DND-41 (cell line): ENCODE measurements around the gene FGF1.

Source experiments
- ATAC-seq: fragments of 200-7000 bp; cut with Tn5 transposase; 3 replicates; pipeline ENCODE4 v1.9.1; 2021; ENCODE audit warnings: low read depth; ENCODE audit not compliant: insufficient read depth
- DNase-seq: peaks from one replicate; pipeline ENCODE4 v3.0.0-alpha.2; 2020
- H2AFZ ChIP-seq: 2 replicates; pipeline ENCODE4 v1.6.0; 2012; ENCODE audit warnings: low read depth, low read length
- H3K27ac ChIP-seq: 2 replicates; pipeline ENCODE4 v1.5.1; 2012; ENCODE audit warnings: low read length, inconsistent platforms
- H3K27me3 ChIP-seq: fragments of 200-600 bp; sonication (generic); 2 replicates; pipeline ENCODE4 v1.6.0; 2012; ENCODE audit warnings: low read length, mild to moderate bottlenecking, inconsistent platforms; ENCODE audit not compliant: insufficient read depth, poor library complexity
- H3K36me3 ChIP-seq: 2 replicates; pipeline ENCODE4 v1.5.1; 2012; ENCODE audit warnings: low read length, inconsistent platforms; ENCODE audit not compliant: insufficient read depth
- H3K4me1 ChIP-seq: 2 replicates; pipeline ENCODE4 v1.5.1; 2012; ENCODE audit warnings: mild to moderate bottlenecking, low read length; ENCODE audit not compliant: insufficient read depth
- H3K4me2 ChIP-seq: 2 replicates; pipeline ENCODE4 v1.6.0; 2012; ENCODE audit warnings: mild to moderate bottlenecking, moderate library complexity, low read length, inconsistent platforms; ENCODE audit not compliant: insufficient read depth
- H3K4me3 ChIP-seq, 2 experiments: fragments of 200-600 bp in 1 of 2; shearing (Covaris generic) in 1 of 2; 2 replicates each; pipeline ENCODE4 v1.5.1; 2012 to 2016; ENCODE audit warnings: inconsistent platforms in 2 of 2, low read length in 2 of 2, mild to moderate bottlenecking in 2 of 2, low read depth in 1 of 2, moderate library complexity in 1 of 2
- H3K79me2 ChIP-seq: 2 replicates; pipeline ENCODE4 v1.6.0; 2012; ENCODE audit warnings: low read length, inconsistent platforms; ENCODE audit not compliant: insufficient read depth
- H3K9ac ChIP-seq: 2 replicates; pipeline ENCODE4 v1.6.0; 2012; ENCODE audit warnings: low read depth, mild to moderate bottlenecking, inconsistent platforms, low read length, moderate library complexity
- H3K9me3 ChIP-seq: 2 replicates; pipeline ENCODE4 v1.5.1; 2012; ENCODE audit warnings: low read length, moderate library complexity, mild to moderate bottlenecking, inconsistent platforms; ENCODE audit not compliant: insufficient read depth, severe bottlenecking
- H4K20me1 ChIP-seq: 2 replicates; pipeline ENCODE4 v1.6.0; 2012; ENCODE audit warnings: low read length; ENCODE audit not compliant: insufficient read depth
- CTCF ChIP-seq: IDR thresholded peaks from 2 replicates; pipeline ENCODE4 v1.5.1; 2012; ENCODE audit warnings: borderline replicate concordance, low read length, moderate library complexity, mild to moderate bottlenecking; ENCODE audit not compliant: poor library complexity, severe bottlenecking; ENCODE audit errors: extremely low read depth
- EZH2 ChIP-seq: IDR thresholded peaks from 3 replicates; pipeline ENCODE4 v1.6.1; 2012; ENCODE audit warnings: borderline replicate concordance, low read depth, mild to moderate bottlenecking, moderate library complexity, low read length, inconsistent platforms; ENCODE audit not compliant: severe bottlenecking

The FGF1 gene

DNA sequence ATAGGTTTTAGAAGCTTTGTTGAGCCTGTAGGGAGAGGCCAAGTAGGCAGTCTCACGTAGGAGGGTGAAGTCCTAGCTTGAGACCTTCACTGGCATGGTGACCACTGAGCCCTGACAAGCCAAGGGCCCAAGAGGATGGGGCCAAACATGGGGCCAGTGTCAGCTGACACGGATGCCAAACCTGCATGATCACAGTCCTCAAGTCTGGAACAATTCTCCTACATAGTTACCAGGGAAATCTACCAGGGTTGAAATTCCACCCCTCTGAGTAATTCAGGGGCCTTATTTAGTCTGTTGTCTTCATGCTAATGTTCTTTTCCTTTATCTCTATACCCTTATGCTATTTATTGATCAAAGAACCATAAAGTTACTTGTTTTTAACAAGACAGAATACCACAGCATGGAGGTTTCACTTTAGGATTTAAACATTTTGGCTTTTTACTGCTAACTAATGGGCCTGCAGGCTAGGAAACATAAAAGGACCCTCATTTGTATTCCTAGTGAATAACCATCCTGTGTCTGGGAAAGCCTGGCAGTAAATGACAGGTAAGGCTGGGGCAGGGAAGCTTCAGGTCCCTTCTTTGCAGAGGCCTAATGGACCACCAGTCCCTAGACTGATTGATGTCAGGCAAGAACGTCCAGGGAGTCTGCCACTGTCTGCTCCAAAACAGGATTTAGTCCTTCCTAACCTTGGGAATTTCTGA, 140.8 kb downstream of the FGF1 start:
- ATAC-seq = no peak
- Histone ChIP-seq H3K4me3 (no peak overlapping the region), H3K27me3 (no peaks in the 10 kb centered on the region), H3K4me1 (peaks cover 19% of the 10 kb centered on the region), H3K27ac (no peak overlapping the region), H3K4me2 (no peak overlapping the region), H3K9me3 (no peaks in the 10 kb centered on the region), H3K79me2 (no peaks in the 10 kb centered on the region), H2AFZ (no peak overlapping the region), H3K9ac (no peak overlapping the region), H4K20me1 (no peaks in the 10 kb centered on the region), H3K36me3 (no peaks in the 10 kb centered on the region)
- no peak for TF ChIP-seq EZH2
- no peak for TF ChIP-seq CTCF
- DNase-seq = no peak

DNA sequence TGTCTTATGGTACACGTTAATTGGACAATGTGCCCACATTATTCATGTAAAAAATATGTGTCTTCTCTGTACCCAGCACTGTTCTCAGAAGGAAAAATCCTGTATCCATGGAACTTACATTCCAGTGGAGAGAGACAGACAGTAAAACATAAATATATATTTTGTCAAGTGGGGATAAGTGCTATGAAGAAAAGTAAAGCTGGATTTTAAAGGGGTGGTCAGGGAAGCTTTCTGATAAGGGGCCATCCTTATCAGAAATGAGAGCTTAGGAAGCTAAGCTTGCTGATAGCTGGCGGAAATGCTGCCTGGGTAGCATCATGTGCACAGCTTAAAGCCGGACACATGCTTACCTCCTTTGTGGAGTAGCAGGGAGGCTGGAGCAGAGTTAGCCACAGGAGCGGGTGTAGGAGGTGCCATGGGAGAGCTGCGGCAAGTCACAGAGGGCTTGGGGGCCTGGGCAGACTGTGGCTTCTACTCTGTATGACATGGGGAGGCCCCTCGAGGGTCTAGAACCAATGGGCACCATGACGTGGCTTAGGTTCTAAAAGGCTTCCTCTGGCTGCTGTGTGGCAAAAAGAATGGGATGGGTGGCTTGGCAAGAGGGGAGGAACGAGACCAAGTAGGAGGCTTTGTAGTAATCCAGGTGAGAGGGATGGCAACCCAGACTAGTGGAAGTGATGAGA, 141.7 kb downstream of the FGF1 start:
- Histone ChIP-seq H3K4me2 (no peak overlapping the region), H3K9ac (no peak overlapping the region), H4K20me1 (no peaks in the 10 kb centered on the region), H3K27ac (no peak overlapping the region), H3K27me3 (no peaks in the 10 kb centered on the region), H3K4me1 (peaks cover 16% of the 10 kb centered on the region), H2AFZ (no peak overlapping the region), H3K36me3 (no peaks in the 10 kb centered on the region), H3K79me2 (no peaks in the 10 kb centered on the region), H3K9me3 (no peaks in the 10 kb centered on the region), H3K4me3 (no peak overlapping the region)
- no peak for TF ChIP-seq CTCF
- ATAC-seq = no peak
- no peak for DNase-seq

- Histone ChIP-seq H4K20me1 (no peaks in the 10 kb centered on the region), H2AFZ (no peak overlapping the region), H3K9me3 (no peaks in the 10 kb centered on the region), H3K4me3 (no peak overlapping the region), H3K4me1 (0 out of 2 replicates have a peak, but pooled peaks cover 7% of the 10 kb centered on the region), H3K27ac (no peak overlapping the region), H3K79me2 (no peaks in the 10 kb centered on the region), H3K36me3 (no peaks in the 10 kb centered on the region), H3K9ac (no peak overlapping the region), H3K27me3 (no peaks in the 10 kb centered on the region), H3K4me2 (no peak overlapping the region)
- ATAC-seq (no peak), DNase-seq (no peak)
- no peak for TF ChIP-seq CTCF
- no peak for TF ChIP-seq EZH2
Observed at GRCh38 chr5:142542906-142543305, 143.0 kb downstream of the FGF1 start.
